Measurements from ENCODE around the gene PSMD2.
"Not testable (repeated sequence)": the region's sequence is repeated elsewhere in the genome, so short reads cannot be mapped to it uniquely, and the experiment has no call there.

Gene PSMD2

GRCh38 chr3:184317201-184317600, 18.2 kb downstream of the PSMD2 start:
- DNase-seq: no peak

DNA sequence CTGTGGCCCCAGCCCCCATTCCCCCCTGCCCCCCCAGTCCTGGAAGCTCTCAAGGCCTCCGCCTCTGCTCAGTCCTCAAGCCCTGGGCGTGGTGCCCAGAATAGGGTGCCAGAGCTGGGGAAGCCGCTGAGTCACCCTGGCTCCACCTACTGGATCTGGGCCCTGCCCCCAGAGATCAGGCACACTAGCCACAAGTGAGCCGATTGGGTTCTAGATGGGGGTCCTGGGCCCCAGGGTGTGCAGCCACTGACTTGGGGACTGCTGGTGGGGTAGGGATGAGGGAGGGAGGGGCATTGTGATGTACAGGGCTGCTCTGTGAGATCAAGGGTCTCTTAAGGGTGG, 21.0 kb downstream of the PSMD2 start:
- peak; percentile 57 to 66 for DNase-seq

DNA sequence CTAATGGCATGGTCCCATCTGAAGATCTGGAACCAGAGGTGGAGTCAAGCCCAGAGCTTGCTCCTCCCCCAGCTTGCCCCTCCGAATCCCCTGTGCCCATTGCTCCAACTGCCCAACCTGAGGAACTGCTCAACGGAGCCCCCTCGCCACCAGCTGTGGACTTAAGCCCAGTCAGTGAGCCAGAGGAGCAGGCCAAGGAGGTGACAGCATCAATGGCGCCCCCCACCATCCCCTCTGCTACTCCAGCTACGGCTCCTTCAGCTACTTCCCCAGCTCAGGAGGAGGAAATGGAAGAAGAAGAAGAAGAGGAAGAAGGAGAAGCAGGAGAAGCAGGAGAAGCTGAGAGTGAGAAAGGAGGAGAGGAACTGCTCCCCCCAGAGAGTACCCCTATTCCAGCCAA, 22.6 kb downstream of the PSMD2 start:
- no peak for DNase-seq

DNA sequence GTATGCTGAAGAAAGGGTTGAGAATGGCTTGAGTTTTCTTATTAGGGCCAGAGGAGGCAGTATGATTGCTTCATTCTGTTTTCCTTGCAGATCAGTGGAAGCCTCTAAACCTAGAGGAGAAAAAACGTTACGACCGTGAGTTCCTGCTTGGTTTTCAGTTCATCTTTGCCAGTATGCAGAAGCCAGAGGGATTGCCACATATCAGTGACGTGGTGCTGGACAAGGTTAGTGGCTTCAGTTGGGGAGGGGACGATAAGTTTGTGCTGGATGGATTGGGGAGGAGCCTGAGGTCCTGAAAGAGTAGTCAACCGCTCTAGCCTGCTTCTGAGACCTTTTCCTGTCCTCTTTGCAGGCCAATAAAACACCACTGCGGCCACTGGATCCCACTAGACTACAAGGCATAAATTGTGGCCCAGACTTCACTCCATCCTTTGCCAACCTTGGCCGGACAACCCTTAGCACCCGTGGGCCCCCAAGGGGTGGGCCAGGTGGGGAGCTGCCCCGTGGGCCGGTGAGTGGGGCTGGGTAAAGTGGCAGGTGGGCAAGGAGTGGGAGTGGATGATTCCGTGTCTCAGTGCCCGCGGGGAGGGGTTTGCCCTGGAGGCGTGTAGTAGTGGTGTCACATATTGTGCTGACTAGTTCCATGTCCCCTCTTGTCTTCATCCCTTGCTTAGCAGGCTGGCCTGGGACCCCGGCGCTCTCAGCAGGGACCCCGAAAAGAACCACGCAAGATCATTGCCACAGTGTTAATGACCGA, 23.9 kb downstream of the PSMD2 start:
- no peak for DNase-seq

GRCh38 chr3:184323696-184324095, 24.7 kb downstream of the PSMD2 start:
- DNase-seq: no peak

DNA sequence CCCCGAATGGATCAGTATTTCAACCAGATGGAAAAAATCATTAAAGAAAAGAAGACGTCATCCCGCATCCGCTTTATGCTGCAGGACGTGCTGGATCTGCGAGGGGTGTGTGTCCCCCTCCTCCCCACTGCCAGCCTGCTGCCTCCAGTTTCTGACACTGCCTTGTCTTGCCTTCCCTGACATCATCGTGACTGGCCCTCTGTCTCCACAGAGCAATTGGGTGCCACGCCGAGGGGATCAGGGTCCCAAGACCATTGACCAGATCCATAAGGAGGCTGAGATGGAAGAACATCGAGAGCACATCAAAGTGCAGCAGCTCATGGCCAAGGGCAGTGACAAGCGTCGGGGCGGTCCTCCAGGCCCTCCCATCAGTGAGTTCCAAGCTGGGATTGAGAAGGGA, 26.2 kb downstream of the PSMD2 start:
- DNase-seq: no peak

DNA sequence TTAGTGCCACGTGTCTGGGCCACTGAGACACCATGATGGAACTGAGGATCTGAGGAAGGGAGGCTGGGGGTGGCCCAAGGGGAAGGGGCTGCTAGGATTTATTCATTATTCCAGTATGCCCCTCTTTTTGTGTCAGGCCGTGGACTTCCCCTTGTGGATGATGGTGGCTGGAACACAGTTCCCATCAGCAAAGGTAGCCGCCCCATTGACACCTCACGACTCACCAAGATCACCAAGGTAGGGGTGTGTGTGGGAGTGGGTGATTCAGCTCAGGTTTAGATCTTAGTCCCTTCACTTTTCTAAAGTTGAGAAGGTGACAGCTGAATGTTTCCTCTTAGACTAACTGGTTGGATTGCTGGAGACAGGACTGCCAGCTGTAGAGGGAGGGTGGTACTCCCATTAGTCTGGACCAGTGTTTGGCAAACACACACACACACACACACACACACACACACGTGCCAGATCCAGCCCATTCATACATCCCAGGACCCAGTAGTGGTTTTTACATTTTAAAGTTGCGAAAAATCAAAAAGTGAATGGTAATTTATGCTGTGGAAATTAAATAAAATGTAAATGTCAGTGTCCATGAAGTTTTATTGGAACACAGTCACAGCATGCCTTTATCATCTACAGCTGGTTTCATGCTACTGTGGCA, 26.8 kb downstream of the PSMD2 start:
- DNase-seq: peak; percentile 41 to 51

- no peak for DNase-seq
Observed at GRCh38 chr3:184327171-184327570, 28.1 kb downstream of the PSMD2 start.

GRCh38 chr3:184328516-184328915, 29.5 kb downstream of the PSMD2 start:
- no peak for DNase-seq

DNA sequence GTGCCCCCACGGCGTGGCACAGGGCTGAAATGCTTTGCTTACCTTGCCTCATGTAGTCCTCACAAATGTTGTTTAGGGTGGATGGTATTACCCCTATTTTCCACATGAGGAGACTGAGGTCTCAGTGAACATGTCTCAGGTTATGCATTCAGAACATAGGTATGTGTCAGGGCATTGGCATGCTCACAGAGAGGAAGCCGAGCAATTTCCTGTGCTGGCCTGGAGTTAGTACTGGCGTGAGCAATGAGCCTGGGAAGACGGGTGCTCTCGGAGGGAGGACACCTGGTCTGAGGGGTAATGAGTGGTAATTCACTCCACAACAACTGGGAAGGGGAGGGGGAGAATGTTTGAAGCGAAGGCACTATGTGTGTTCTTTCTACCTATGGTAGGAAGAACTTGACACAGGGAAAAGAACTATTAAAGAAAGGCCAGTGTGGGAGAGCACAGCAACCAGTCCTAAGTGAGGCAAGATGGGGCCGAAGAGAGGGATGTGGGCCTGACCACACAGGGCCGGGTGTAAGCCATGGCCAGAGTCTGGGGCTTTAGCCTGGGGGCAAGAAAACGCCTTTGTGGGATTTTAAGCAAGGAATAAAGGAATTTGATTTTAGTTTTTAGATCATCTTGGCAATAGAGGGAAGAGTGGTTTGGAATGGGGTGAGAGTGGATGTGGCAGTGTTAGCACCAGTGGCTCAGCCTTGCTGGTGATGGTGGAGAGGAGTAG, 33.5 kb downstream of the PSMD2 start:
- no peak for DNase-seq

GRCh38 chr3:184333190-184333589, 34.1 kb downstream of the PSMD2 start:
- DNase-seq: no peak

DNA sequence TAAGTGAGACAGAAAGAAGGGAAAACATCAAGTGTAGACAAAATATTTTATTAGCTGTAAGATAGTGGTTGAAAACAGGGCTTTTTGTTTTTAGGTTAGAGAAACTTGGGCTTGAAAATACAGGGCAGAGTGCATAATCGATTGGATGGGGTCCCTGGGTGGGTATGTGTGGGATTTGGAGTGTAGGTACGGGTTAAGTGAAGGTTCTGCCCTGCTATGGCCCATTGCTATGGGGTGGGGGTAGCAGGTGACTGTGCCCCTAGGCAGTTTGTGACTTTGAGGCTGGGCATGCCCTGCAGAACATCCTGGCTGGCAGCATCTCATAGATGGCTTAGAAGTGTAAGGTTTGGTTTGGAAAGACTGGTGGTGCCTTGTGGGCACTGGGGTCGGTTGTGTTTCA, 34.7 kb downstream of the PSMD2 start:
- no peak for DNase-seq

DNA sequence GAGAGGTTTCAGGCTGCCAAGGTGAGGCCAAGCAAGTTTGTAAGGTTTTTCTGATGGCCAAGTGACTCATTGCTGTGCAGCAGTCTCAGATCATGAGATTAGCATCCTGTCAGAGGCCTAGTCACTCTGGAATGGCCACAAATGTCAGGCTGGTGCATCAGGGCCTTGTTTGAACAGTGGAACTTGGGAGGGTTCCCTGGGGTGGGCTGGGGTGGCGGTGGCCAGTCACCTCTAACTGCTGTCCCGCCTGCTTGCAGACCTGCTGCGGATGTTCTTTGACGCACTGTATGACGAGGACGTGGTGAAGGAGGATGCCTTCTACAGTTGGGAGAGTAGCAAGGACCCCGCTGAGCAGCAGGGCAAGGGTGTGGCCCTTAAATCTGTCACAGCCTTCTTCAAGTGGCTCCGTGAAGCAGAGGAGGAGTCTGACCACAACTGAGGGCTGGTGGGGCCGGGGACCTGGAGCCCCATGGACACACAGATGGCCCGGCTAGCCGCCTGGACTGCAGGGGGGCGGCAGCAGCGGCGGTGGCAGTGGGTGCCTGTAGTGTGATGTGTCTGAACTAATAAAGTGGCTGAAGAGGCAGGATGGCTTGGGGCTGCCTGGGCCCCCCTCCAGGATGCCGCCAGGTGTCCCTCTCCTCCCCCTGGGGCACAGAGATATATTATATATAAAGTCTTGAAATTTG, 35.6 kb downstream of the PSMD2 start:
- peak; percentile 34 to 57 for DNase-seq

DNA sequence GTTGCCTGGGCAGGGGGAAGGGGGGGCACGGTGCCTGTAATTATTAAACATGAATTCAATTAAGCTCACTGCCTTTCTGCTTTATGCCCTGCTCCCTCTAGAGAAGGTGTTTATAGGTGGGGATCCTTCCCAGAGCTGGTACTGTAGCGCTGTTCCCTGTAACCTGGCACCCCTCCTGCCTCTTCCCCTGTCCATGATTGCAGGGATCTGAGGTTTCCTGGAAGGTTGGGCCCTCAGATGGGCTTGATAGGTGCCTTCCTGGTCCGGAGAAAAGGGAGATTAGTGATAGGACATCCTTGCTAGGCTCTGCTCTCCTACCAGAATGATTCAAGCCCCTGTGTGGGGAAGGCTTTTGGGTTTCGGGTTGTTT, 36.2 kb downstream of the PSMD2 start:
- DNase-seq: no peak

DNA sequence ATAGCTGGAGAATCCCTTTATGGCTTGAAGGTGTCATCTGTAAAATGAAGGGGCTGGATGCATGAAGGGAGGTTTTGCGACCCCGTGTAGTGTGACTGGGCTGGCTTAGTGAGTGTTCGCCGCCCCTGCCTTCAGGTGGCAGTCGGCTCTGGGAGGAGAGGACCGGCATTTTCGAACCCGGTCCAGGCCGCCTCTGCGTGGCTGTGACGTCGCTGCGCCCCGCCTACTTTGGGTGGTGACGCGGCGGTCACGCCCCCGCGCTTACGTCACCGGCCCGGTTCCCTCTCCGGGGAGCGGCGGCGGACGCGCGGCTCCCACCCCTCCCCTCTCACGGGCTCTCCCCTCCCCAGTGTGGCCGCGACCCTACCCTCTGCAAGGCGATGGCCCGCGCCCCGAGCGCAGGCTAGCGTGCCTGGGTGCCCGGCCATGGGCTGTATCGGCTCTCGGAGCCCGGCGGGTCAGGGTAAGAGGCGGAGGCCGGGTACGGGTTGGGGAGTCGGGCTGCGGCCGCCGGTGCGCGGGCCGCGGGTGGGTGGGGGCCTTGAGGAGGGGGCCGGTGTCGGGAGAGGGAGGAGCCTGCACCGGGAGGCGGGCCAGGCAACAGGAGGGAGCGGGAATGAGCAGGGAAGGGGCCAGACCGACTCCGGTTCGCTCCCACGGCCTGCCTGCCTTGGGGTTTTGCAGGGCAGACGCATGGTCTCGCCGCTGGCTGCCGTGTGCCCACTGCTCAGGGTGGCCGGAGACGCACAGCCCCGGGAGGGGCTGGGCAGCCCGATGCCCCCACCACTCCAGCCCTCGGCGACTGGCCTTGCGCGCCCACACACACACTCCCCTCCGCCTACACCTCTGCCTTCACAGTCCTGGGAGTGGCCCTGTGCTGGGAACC, 36.9 kb downstream of the PSMD2 start:
- DNase-seq: peak; percentile 87 to 89

- no peak for DNase-seq
Observed at GRCh38 chr3:184336547-184337398, 37.7 kb downstream of the PSMD2 start.

DNA sequence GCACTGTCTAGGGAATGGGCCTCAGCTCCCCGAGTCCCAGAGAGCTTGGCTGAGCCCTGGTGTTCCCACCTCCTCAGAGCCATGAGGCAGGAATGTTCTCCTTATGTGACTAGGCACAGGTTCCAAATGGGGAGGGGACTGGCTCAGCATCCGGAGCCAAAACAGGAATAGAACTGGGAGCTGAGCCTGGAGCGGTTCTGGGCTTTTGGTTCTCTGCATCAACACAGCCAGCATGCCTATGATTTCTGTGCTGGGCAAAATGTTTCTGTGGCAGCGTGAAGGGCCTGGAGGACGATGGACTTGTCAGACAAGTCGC, 38.3 kb downstream of the PSMD2 start, which contains the start of gene FAM131A:
FAM131A (plus strand) TSS at position 202 of the 316 bp plus-strand sequence; CDS start at position 233, 31 bp downstream.
- DNase-seq: no peak

DNA sequence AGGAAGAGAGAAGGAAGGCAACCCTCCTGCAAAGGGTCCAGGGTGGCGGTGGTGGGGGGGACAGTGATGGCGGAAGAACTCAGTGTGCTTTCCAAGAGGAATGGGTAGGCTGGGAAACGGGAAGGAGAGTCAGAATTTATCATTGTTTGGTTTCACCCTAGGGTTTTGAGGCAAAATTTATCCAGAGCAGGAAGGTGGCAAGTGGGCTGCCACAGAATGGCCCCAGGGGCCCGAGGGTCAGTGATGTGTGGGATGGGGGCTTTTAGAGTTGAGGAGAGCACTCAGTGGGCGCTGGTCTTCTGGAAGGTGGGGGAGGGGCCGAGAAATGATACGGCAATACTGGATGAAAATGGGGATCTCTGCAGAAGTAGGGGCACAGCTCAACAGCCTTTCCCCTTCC, 38.9 kb downstream of the PSMD2 start:
- no peak for DNase-seq

GRCh38 chr3:184338511-184338945, 39.5 kb downstream of the PSMD2 start:
- no peak for DNase-seq

GRCh38 chr3:184339001-184339400, 40.0 kb downstream of the PSMD2 start:
- no peak for DNase-seq

GRCh38 chr3:184339451-184340135, 40.6 kb downstream of the PSMD2 start:
- not testable (repeated sequence) for DNase-seq

Data from activated CD4-positive, alpha-beta T cell treated with anti-CD3 and anti-CD28 coated beads, Interleukin-2, amount 50 U/mL, for 48 hours (primary cell).